ENCODE measurements around the gene NTHL1. TPM values are rescaled to one million over a fixed set of nuclear protein-coding genes. Genes with fewer than 3 reads are reported as not detected.

NTHL1 gene
- total RNA-seq, 1 experiment from 2014 or later: 39.8 TPM

DNA sequence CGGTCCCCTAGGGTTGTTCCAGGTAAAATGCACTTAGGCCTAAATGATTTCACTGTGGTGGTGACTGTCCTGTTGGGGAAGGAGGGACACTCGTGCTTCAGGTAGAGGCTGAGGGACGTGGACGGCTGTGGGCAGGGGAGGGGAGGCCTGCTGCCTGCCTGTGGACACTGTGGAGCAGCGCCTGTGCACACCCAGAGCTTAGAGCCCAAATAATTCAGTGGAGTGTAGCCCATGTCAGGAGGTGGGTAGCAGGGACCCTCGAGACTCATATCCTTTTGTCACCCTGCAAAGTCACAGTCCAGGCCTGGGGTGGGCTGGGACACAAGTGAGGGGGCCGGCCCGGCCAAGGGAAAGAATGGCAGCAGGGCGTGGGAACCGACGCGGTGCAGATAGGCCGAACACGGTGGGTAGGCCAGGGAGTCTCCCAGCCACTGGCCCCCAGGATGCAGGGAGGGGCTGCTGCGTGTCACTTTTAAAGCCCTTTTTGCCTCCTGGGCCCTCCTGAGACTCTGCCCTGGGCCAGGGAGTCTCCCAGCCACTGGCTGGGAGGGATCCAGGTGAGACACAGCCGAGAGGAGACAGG lies 21.7 kb downstream of the NTHL1 start:
- ATAC-seq (no peak), DNase-seq (ENCODE audit: low read depth, low spot score) (no peak)
- peak overlapping the region; percentile 77 for H3K27ac ChIP-seq (ENCODE audit: low read length)
- TF ChIP-seq TCF7L2 (IDR thresholded peaks at IDR 0.05; ENCODE audit: low read depth, low read length): no peak
- TF ChIP-seq SIN3A (IDR thresholded peaks at IDR 0.05; ENCODE audit: borderline replicate concordance, insufficient read depth, low read depth, low read length): no peak
- TF ChIP-seq, protein P1, sequence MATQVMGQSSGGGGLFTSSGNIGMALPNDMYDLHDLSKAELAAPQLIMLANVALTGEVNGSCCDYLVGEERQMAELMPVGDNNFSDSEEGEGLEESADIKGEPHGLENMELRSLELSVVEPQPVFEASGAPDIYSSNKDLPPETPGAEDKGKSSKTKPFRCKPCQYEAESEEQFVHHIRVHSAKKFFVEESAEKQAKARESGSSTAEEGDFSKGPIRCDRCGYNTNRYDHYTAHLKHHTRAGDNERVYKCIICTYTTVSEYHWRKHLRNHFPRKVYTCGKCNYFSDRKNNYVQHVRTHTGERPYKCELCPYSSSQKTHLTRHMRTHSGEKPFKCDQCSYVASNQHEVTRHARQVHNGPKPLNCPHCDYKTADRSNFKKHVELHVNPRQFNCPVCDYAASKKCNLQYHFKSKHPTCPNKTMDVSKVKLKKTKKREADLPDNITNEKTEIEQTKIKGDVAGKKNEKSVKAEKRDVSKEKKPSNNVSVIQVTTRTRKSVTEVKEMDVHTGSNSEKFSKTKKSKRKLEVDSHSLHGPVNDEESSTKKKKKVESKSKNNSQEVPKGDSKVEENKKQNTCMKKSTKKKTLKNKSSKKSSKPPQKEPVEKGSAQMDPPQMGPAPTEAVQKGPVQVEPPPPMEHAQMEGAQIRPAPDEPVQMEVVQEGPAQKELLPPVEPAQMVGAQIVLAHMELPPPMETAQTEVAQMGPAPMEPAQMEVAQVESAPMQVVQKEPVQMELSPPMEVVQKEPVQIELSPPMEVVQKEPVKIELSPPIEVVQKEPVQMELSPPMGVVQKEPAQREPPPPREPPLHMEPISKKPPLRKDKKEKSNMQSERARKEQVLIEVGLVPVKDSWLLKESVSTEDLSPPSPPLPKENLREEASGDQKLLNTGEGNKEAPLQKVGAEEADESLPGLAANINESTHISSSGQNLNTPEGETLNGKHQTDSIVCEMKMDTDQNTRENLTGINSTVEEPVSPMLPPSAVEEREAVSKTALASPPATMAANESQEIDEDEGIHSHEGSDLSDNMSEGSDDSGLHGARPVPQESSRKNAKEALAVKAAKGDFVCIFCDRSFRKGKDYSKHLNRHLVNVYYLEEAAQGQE (IDR thresholded peaks at IDR 0.05; ENCODE audit: insufficient read depth in 1 of 2, low read depth in 2 of 2, low read length in 1 of 2): no peak
- TF ChIP-seq POLR2AphosphoS5 (IDR thresholded peaks at IDR 0.05; ENCODE audit: low read depth, low read length): no peak
- TF ChIP-seq CTCF (IDR thresholded peaks at IDR 0.05): no peak
- intact Hi-C loops (cut with micrococcal nuclease; ENCODE audit: unreplicated experiment): loop anchor here (10.0 kb wide), 1 partner anchor 119 kb away; the partner anchor contains the start of gene RAB26
- ChIA-PET POLR2A (no interaction called here), CTCF (interaction anchor here (0.9 kb wide), 1 partner anchor 200 kb away, joined by 3 read pairs; no protein-coding TSS in a partner anchor)
- BruUV-seq (replicated peaks): no TSS peak
- in situ Hi-C loops (cut with HindIII; ENCODE audit: low pct_unique_long_range_greater_than_20kb, low sequenced_read_pairs): no loop called here
- H3K27me3 ChIP-seq (ENCODE audit: control insufficient read depth, insufficient read depth, low read length): no peaks in the 10 kb centered on the region
- peak overlapping the region; percentile 29 to 52 for H3K4me3 ChIP-seq (ENCODE audit: low read depth in 2 of 2, low read length in 2 of 2)
- no peaks in the 10 kb centered on the region for H3K36me3 ChIP-seq (ENCODE audit: control insufficient read depth, insufficient read depth, low read length)
- peaks cover 51% of the 10 kb centered on the region for H3K4me1 ChIP-seq (ENCODE audit: control insufficient read depth, insufficient read depth, low read length)
- no peaks in the 10 kb centered on the region for H3K9me3 ChIP-seq (ENCODE audit: control insufficient read depth, insufficient read depth, low read depth, low read length)

GRCh38 chr16:2025251-2025650 lies 22.4 kb downstream of the NTHL1 start:
- ChIA-PET POLR2A (no interaction called here), CTCF (interaction anchor here (0.9 kb wide), 1 partner anchor 201 kb away, joined by 3 read pairs; no protein-coding TSS in a partner anchor)
- no peaks in the 10 kb centered on the region for H3K9me3 ChIP-seq (ENCODE audit: control insufficient read depth, insufficient read depth, low read depth, low read length)
- ATAC-seq: no peak
- intact Hi-C loops (cut with micrococcal nuclease; ENCODE audit: unreplicated experiment) (loop anchor here (10.0 kb wide), 1 partner anchor 120 kb away; the partner anchor contains the start of gene RAB26), in situ Hi-C loops (cut with HindIII; ENCODE audit: low pct_unique_long_range_greater_than_20kb, low sequenced_read_pairs) (no loop called here)
- peaks cover 44% of the 10 kb centered on the region for H3K4me1 ChIP-seq (ENCODE audit: control insufficient read depth, insufficient read depth, low read length)
- H3K4me3 ChIP-seq (ENCODE audit: low read depth in 2 of 2, low read length in 2 of 2): no peak overlapping the region
- no peaks in the 10 kb centered on the region for H3K36me3 ChIP-seq (ENCODE audit: control insufficient read depth, insufficient read depth, low read length)
- no peaks in the 10 kb centered on the region for H3K27me3 ChIP-seq (ENCODE audit: control insufficient read depth, insufficient read depth, low read length)
- H3K27ac ChIP-seq (ENCODE audit: low read length): peak overlapping the region; percentile 77
- BruUV-seq (replicated peaks): no TSS peak
- TF ChIP-seq, protein P1 (IDR thresholded peaks at IDR 0.05; ENCODE audit: insufficient read depth in 1 of 2, low read depth in 2 of 2, low read length in 1 of 2): no peak
- no peak for TF ChIP-seq TCF7L2 (IDR thresholded peaks at IDR 0.05; ENCODE audit: low read depth, low read length)
- TF ChIP-seq CTCF (IDR thresholded peaks at IDR 0.05): no peak
- TF ChIP-seq SIN3A (IDR thresholded peaks at IDR 0.05; ENCODE audit: borderline replicate concordance, insufficient read depth, low read depth, low read length): no peak
- TF ChIP-seq POLR2AphosphoS5 (IDR thresholded peaks at IDR 0.05; ENCODE audit: low read depth, low read length): no peak
- DNase-seq (ENCODE audit: low read depth, low spot score): no peak
